Measurements from ENCODE around the gene CEACAM1. TPM values are rescaled to one million over a fixed set of nuclear protein-coding genes. Genes with fewer than 3 reads are reported as not detected.

CEACAM1 gene
- total RNA-seq, 1 experiment from 2014 or later: 0.95 TPM

GRCh38 chr19:42477117-42477516 lies 51.2 kb downstream of the CEACAM1 start:
- H3K4me1 ChIP-seq (ENCODE audit: insufficient read depth, low read length): peaks cover 16% of the 10 kb centered on the region
- DNase-seq: no peak
- POLR2A ChIA-PET (ENCODE audit: unreplicated experiment): no interaction called here
- H3K36me3 ChIP-seq (ENCODE audit: low read depth, low read length): no peaks in the 10 kb centered on the region
- H3K4me3 ChIP-seq (ENCODE audit: low read length): no peak overlapping the region
- no peaks in the 10 kb centered on the region for H4K20me1 ChIP-seq (ENCODE audit: low read length)
- ATAC-seq: no peak
- no peaks in the 10 kb centered on the region for H3K9me2 ChIP-seq (replicated peaks; ENCODE audit: low read length)
- CTCF ChIA-PET: interaction anchor here (0.7 kb wide), 1 partner anchor 87 kb away, joined by 3 read pairs; no protein-coding TSS in a partner anchor
- no TSS peak for BruUV-seq (replicated peaks)
- no peaks in the 10 kb centered on the region for H3K27me3 ChIP-seq (ENCODE audit: low read length)
- TF ChIP-seq EZH2 (IDR thresholded peaks at IDR 0.05; ENCODE audit: low read length, unreplicated experiment): no peak
- no peak for TF ChIP-seq EZH2phosphoT487 (IDR thresholded peaks at IDR 0.05; ENCODE audit: borderline replicate concordance, low read length)
- no peak for TF ChIP-seq CTCF (conservative IDR thresholded peaks at IDR 0.05; ENCODE audit: low read depth, low read length)
- H3F3A ChIP-seq (ENCODE audit: low read length, unreplicated experiment): no peaks in the 10 kb centered on the region
- H3K9me3 ChIP-seq (ENCODE audit: low read length): no peaks in the 10 kb centered on the region
- H3K4me2 ChIP-seq (ENCODE audit: low read length): no peak overlapping the region
- intact Hi-C loops (cut with micrococcal nuclease): no loop called here
- no peak overlapping the region for H3K9ac ChIP-seq (ENCODE audit: low read length)
- H3K79me2 ChIP-seq (ENCODE audit: low read length): no peaks in the 10 kb centered on the region
- no peak overlapping the region for H3K27ac ChIP-seq (ENCODE audit: low read length)
- H2AFZ ChIP-seq (ENCODE audit: low read length): no peak overlapping the region

- Histone ChIP-seq H2AFZ (ENCODE audit: low read length) (no peak overlapping the region), H3K9me2 (replicated peaks; ENCODE audit: low read length) (no peaks in the 10 kb centered on the region), H4K20me1 (ENCODE audit: low read length) (no peaks in the 10 kb centered on the region), H3K79me2 (ENCODE audit: low read length) (no peaks in the 10 kb centered on the region), H3K4me3 (ENCODE audit: low read length) (no peak overlapping the region), H3K27ac (ENCODE audit: low read length) (no peak overlapping the region), H3K4me2 (ENCODE audit: low read length) (no peak overlapping the region), H3K27me3 (ENCODE audit: low read length) (no peaks in the 10 kb centered on the region), H3K36me3 (ENCODE audit: low read depth, low read length) (no peaks in the 10 kb centered on the region), H3K9me3 (ENCODE audit: low read length) (no peaks in the 10 kb centered on the region), H3K9ac (ENCODE audit: low read length) (no peak overlapping the region), H3K4me1 (ENCODE audit: insufficient read depth, low read length) (peaks cover 26% of the 10 kb centered on the region), H3F3A (ENCODE audit: low read length, unreplicated experiment) (no peaks in the 10 kb centered on the region)
- no peak for TF ChIP-seq EZH2 (IDR thresholded peaks at IDR 0.05; ENCODE audit: low read length, unreplicated experiment)
- TF ChIP-seq CTCF (conservative IDR thresholded peaks at IDR 0.05; ENCODE audit: low read depth, low read length): no peak
- TF ChIP-seq EZH2phosphoT487 (IDR thresholded peaks at IDR 0.05; ENCODE audit: borderline replicate concordance, low read length): no peak
- DNase-seq (no peak), ATAC-seq (no peak)
- BruUV-seq (replicated peaks): no TSS peak
- CTCF ChIA-PET: no interaction called here
- intact Hi-C loops (cut with micrococcal nuclease): no loop called here
- POLR2A ChIA-PET (ENCODE audit: unreplicated experiment): no interaction called here
Measured at GRCh38 chr19:42475366-42475765, 52.9 kb downstream of the CEACAM1 start.

GRCh38 chr19:42474743-42475142 lies 53.5 kb downstream of the CEACAM1 start:
- DNase-seq: no peak
- Histone ChIP-seq H3K36me3 (ENCODE audit: low read depth, low read length) (no peaks in the 10 kb centered on the region), H3K4me2 (ENCODE audit: low read length) (no peak overlapping the region), H4K20me1 (ENCODE audit: low read length) (no peaks in the 10 kb centered on the region), H3K4me3 (ENCODE audit: low read length) (no peak overlapping the region), H3K27me3 (ENCODE audit: low read length) (no peaks in the 10 kb centered on the region), H3K79me2 (ENCODE audit: low read length) (no peaks in the 10 kb centered on the region), H2AFZ (ENCODE audit: low read length) (no peak overlapping the region), H3K27ac (ENCODE audit: low read length) (no peak overlapping the region), H3F3A (ENCODE audit: low read length, unreplicated experiment) (no peaks in the 10 kb centered on the region), H3K4me1 (ENCODE audit: insufficient read depth, low read length) (peaks cover 23% of the 10 kb centered on the region), H3K9me3 (ENCODE audit: low read length) (no peaks in the 10 kb centered on the region), H3K9ac (ENCODE audit: low read length) (no peak overlapping the region), H3K9me2 (replicated peaks; ENCODE audit: low read length) (no peaks in the 10 kb centered on the region)
- POLR2A ChIA-PET (ENCODE audit: unreplicated experiment): no interaction called here
- no TSS peak for BruUV-seq (replicated peaks)
- TF ChIP-seq EZH2 (IDR thresholded peaks at IDR 0.05; ENCODE audit: low read length, unreplicated experiment) (no peak), CTCF (conservative IDR thresholded peaks at IDR 0.05; ENCODE audit: low read depth, low read length) (no peak), EZH2phosphoT487 (IDR thresholded peaks at IDR 0.05; ENCODE audit: borderline replicate concordance, low read length) (no peak)
- CTCF ChIA-PET: no interaction called here
- intact Hi-C loops (cut with micrococcal nuclease): no loop called here
- no peak for ATAC-seq
